GM19238 (cell line): Measurements from ENCODE around the gene STIMATE.

ENCODE experiments used
- DNase-seq: peaks from one replicate; pipeline ENCODE4 v3.0.0; 2011; ENCODE audit warnings: low spot score; ENCODE audit not compliant: insufficient read length

STIMATE gene

GRCh38 chr3:52897130-52898122 lies at the start of gene STIMATE:
Gene STIMATE, minus strand, starts transcription at chr3:52897548. Its CDS starts 98 bp downstream, at chr3:52897450.
- DNase-seq = peak; percentile 93

DNA sequence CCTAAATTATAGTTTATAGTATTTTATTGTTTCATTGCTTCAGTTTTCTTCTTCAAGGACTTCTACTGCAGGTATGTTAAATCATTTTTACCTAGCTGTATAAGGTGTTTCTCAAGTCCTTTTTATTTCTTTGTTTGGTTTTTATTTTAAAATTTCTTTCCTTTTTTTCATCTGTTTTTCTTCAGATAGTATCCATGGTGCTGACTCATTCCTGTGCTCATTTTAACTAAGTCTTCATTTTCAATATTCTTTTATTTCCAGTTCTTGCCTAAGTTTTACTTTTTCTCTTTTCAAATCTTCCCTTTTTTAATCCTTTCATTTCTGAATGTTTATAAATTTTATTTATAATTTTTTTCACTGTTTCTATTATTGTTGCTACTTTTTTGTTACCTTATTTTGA lies 42.3 kb upstream of the STIMATE start:
- no peak for DNase-seq

DNA sequence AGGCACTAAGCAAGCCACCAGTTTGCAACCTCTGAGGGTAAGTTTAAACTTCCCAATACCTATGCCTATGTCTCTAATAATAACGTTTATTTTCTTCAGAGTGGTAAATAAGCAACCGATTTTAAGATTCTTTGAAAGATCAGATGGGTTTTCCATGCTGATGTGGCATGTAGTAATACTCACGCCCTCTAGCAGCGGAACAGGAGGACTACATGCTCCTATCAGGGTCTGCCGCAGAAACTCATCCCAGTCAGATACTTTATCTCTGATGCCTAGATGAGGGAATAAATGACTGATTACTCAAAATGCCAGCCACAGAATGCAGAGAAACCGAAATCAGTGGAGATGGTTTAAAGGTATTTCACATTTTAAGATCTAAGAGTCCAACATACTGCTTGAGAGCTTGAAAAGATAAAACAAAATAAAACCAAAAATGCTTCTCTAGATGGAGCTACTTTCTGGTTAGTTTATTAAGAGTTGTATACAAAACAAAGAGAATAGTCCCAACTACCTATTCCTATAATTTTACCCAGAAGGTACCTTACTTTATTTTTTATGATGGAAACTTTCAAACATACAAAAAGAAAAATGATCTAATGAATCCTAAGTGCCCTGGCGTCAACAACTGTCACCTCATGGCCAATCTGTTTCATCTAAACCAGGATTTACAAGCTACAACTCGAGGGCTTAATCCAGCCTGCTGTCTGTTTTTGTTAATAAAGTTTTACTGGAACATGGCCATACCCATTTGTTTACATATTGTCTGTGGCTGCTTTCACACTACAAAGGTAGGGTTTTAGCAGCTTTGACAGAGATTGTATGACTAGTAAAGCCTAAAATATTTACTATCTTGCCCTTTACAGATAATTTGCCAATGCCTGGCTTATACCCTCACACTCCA lies 37.5 kb upstream of the STIMATE start:
- DNase-seq = peak; percentile 55

DNA sequence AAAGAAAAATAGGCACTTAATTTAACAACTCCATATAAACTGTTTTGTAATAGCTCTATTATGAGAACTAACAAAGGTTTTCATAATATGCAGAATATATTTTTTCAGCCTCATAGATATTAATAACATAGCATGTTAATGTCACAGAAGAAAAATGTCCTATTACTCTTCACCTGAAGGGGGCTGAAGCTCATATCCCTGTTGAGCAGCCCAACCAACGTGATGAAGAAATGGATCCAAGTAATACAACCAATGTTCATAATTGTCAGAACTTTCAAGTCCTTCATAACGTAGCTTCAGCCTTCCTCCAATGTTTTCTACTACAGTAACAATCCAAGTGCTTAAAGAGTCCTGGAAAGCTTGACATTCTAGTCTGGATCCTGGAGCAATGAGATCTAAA lies 34.5 kb upstream of the STIMATE start:
- DNase-seq = no peak

DNA sequence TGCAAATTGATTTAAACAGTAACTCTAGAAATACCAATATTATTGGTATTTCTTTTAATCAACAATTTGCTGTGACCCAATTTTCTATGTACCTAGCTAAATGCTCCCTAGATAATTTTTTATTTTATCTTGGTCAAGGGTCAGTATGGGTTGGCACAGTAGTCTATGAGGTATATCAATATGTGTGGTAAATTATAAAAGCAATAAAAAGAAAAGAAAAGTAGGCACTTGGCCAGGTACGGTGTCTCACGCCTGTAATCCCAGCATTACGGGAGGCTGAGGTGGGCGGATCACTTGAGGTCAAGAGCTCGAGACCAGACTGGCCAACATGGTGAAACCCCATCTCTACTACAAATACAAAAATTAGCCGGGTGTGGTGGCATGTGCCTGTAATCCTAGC lies 34.0 kb upstream of the STIMATE start:
- no peak for DNase-seq

GRCh38 chr3:52930748-52931147 lies 33.4 kb upstream of the STIMATE start:
- DNase-seq = peak; percentile 27

GRCh38 chr3:52926554-52926953 lies 29.2 kb upstream of the STIMATE start:
- DNase-seq = no peak

- DNase-seq = no peak
Observed at GRCh38 chr3:52925405-52926313, 28.3 kb upstream of the STIMATE start.

- no peak for DNase-seq
Observed at GRCh38 chr3:52923963-52924362, 26.6 kb upstream of the STIMATE start.

DNA sequence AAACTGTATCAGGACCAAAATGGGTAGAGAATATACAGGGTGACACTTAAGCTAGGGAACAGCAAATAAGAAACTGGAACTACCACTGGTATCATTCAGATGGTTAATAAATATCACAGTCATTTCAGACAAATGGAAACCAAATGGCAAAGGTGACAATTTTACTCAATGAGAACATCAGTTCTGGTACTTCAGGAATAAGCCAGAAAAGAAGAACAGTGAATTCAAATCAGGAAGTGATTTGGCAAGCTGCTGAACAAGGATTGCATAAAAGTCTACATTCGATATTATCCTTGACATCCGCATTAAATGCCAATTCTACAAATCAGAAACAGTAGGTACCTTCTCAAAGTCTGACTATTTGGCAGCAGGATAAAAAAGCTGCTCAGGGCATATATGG lies 23.5 kb upstream of the STIMATE start:
- no peak for DNase-seq

DNA sequence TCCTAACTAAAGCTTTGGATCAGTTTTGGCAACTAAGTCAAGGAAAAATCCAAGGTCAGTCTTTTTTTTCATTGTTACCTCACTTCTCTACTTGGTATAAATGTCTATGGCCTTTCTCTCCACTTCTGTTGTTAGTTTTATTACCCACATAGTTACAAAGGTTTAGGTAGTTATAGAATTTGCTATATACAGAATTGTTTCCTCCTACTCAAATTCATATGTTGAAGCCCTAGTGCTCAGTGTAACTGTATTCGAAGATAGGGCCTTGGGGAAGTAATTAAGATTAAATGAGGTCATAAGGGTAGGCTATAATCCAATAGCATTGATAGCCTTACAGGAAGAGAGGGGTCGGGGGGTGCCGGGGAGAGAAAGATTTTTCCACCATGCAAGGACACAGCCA lies 19.7 kb upstream of the STIMATE start:
- DNase-seq = no peak

DNA sequence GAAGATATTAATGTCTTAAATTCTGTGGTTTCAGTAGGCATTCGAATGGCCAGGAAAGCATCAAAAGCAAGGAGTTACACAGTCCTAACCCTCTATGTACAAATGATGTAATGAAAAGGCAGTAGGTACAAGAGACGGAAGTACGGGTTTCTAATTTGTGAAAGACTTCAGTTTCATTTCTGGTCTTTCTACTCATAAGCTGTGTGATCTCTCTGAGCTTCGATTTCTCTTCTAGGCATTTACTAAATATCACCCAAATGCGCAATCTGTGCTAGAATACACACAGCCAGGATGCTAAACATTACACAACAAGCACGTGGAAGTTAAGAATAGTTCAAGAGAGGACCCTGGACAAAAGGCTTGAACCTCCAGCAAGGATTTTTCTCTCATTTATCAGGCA lies 17.9 kb upstream of the STIMATE start:
- DNase-seq = no peak

- DNase-seq = no peak
Observed at GRCh38 chr3:52912885-52913731, 15.8 kb upstream of the STIMATE start.

GRCh38 chr3:52910823-52911222 lies 13.5 kb upstream of the STIMATE start:
- no peak for DNase-seq

- DNase-seq = no peak
Observed at GRCh38 chr3:52907497-52907896, 10.1 kb upstream of the STIMATE start.

DNA sequence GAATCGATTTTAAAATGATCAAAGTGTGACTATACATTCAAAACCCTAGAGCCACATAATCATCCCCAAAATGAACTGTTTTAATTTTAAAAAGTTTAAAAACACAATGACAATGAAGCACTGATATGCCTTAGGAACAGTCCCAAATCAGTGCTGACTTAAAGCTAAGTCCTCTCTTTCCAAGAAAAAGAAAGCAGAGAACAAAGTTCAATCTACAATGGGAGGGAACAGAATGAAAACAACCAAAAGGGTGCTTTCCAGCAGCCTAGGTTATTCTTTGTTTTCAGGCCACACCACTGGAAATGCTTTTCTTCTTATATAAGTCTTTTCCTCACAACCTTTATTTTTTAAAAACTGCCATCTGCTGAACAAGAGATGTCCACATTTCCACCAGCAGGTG lies 7.2 kb upstream of the STIMATE start:
- no peak for DNase-seq

DNA sequence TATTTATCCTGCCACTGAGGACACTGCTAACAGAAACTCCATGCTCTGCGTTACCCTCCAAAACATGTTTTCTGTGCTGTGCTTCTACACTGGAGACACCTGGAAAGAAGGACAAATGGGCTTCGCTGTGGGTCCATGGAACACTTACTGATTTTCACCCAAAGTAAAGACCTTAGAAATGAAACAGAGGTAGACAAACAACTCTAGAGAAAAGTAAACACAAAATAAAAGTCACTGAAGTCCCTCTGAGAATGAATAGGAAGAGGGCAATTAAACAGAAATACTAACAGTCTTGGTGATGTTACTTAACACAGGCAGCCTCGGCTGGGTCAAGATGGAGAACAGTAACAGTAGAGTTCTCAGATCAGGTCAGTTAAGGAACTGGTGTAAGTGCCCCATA lies 6.7 kb upstream of the STIMATE start:
- DNase-seq = no peak

GRCh38 chr3:52896613-52897012 lies 735 bp downstream of the STIMATE start:
- DNase-seq = peak; percentile 34

- no peak for DNase-seq
Observed at GRCh38 chr3:52896151-52896550, 1.2 kb downstream of the STIMATE start.

DNA sequence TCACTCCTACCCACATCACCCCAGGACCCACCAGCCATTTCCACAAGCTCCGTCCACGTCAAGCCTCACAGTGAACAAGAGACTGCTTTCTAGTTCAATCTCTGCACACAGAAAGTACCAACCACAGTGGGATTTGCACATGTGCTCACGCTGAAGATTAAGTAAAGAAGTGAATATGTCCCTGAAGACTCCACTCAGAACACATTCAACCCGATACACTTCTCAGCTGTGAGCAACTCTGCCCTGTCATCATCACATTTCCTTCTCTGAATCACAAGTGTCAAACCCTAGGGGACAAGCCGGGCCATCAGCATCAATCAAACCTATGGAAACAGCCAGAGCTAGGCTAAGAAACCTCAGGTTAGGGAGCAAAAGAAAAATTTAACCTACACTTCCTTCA lies 1.9 kb downstream of the STIMATE start:
- DNase-seq = no peak
